GM12865 (cell line): ENCODE measurements around the gene PPIF.

Experiments used
- DNase-seq: peaks from one replicate; pipeline ENCODE4 v3.0.0; 2010; ENCODE audit warnings: low read depth
- H3K4me3 ChIP-seq: 2 replicates; pipeline ENCODE4 v1.5.1; 2011; ENCODE audit warnings: mild to moderate bottlenecking, low read depth, low read length, control low read depth
- CTCF ChIP-seq: IDR thresholded peaks from 2 replicates; pipeline ENCODE4 v1.5.1; 2011; ENCODE audit warnings: low read length, control low read depth, low read depth, inconsistent platforms; ENCODE audit not compliant: insufficient read depth; ENCODE audit errors: missing control alignments

PPIF gene

GRCh38 chr10:79313911-79314439, 33.3 kb upstream of the PPIF start:
- H3K4me3 ChIP-seq, result no peak overlapping the region
- TF ChIP-seq CTCF, result no peak
- no peak for DNase-seq

DNA sequence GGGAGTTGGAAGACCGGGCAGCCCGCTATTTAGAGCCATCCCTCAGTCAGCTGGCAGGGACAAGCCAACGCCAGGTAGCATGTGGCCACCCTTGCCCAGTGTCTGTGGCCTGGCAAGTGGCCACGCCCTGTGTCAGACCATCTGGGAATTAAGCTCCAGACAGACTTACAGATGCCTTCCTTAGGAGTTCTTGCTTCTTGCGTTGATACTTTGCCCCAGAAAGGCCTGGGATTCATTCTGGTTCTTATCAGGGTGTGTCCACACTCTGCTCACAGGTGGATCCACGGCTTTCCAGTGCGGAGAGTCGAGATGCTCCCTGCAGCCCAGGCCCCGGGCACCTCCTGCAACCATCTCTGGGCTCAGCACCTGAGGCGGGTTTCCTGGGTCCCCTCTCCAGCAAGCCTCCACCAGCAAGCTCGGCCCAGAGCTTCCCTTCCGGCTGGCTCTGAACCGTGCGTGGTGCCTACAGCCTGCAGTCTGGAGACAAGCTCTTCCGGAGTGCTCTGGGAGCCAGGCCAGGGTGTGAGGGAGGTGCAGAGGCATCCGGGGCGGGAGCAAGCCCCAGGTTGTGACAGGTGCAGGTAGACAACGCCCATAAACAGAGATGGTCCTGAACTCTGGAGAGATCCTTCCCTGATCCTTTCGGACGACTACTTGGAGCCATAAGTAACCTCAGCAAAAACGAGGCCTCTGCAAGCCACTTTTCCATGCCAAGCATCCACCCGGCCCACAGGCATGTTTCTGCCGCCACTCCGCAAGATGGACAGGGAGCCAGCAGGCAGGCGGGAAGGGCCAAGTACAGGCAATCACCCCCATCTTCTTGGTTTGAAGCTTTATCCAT, 32.3 kb upstream of the PPIF start:
- TF ChIP-seq CTCF, result no peak
- H3K4me3 ChIP-seq, result no peak overlapping the region
- DNase-seq, result no peak

DNA sequence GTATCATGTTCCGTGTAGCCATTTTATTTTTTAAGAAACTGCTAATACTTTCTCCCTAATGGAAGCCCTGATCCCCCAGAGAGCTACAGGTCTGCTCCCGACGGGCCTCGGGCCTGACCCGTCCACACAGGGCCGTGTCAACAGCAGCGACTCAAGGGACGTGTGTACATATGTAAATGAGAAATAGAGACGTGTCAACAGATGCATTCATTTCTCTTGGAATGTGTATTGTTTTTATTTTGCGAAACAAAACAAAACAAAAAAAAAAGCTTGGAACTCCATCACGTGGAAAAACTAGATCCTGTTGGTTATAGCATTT, 31.7 kb upstream of the PPIF start:
- DNase-seq, result no peak
- no peak for TF ChIP-seq CTCF
- no peak overlapping the region for H3K4me3 ChIP-seq

- peak; percentile 79 for DNase-seq
- peak overlapping the region; percentile 23 for H3K4me3 ChIP-seq
- peak; percentile 10 for TF ChIP-seq CTCF
These were observed 30.4 kb upstream of the PPIF start for GRCh38 chr10:79316671-79317431.

DNA sequence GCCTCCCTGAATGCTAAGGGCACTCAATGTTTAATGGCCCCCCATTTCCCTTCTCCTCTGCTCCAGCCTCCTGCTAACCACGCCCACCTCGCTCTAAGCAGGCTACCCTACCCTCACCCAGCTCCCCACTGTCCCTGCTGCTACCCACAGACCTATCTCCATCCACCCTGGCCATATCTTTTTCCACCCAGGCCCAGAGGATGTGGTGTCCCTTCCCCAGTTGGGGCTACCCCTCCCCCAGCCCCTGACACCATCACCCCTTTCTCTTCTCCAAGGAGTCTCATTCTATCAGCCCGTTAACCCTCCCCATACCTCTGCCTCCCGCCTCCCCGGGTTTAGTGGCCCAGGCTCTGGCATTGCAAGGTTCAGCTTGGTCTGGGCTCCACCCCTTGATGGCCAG, 28.9 kb upstream of the PPIF start:
- no peak overlapping the region for H3K4me3 ChIP-seq
- no peak for DNase-seq
- TF ChIP-seq CTCF, result no peak

GRCh38 chr10:79319115-79319771, 28.0 kb upstream of the PPIF start:
- no peak overlapping the region for H3K4me3 ChIP-seq
- no peak for TF ChIP-seq CTCF
- no peak for DNase-seq
